GM12878 (cell line): ENCODE measurements around the gene POLD1. TPM values are rescaled to one million over a fixed set of nuclear protein-coding genes. Genes with fewer than 3 reads are reported as not detected.

Experiments used
- POLR2AphosphoS2 ChIP-seq: IDR thresholded peaks from 2 replicates; pipeline ENCODE4 v1.6.1; 2011; ENCODE audit warnings: low read depth, mild to moderate bottlenecking, low read length, improper control_type of control experiment, moderate library complexity
- polyA plus RNA-seq, 11 experiments: library from polyadenylated mRNA; depleted of rRNA in 4 of 11; unstranded in 6 of 11; stranded (reverse) in 5 of 11; fragments of >200 nt; fragmentation: Nextera tagmentation in 4 of 11; fragmentation: Illumina TruSeq in 1 of 11; extraction: Ambion mirVana in 4 of 11; extraction: Trizol in 1 of 11; gene quantifications; 1 replicate in 1 of 11; 2 replicates in 10 of 11; pipeline versions ENCODE4 v1.2.1 to v1.2.3, GENCODE V29; 2011 to 2016; ENCODE audit warnings: inconsistent platforms in 2 of 11, missing spikeins in 2 of 11, low read depth in 1 of 11
- total RNA-seq, 4 experiments: library from RNA; depleted of rRNA in 3 of 4; stranded (reverse); fragments of >200 nt in 3 of 4; fragmentation: Illumina TruSeq in 1 of 4; extraction: Trizol in 1 of 4; gene quantifications; 2 replicates each; pipeline versions ENCODE4 v1.2.1 to v1.2.3, GENCODE V29; 2013 to 2021
- TF ChIP-seq, protein P1 (sequence below): IDR thresholded peaks from 2 replicates; pipeline ENCODE4 v1.6.1; 2011; ENCODE audit warnings: low read depth, mild to moderate bottlenecking, low read length, moderate library complexity, borderline replicate concordance; ENCODE audit errors: extremely low read depth

The POLD1 gene
- total and polyA plus RNA-seq, 10 of the 15 experiments (the other 5 are each of a cell fraction or from before 2014, with no cell fraction given), result 0.76 to 165 (median 63.4) TPM

DNA sequence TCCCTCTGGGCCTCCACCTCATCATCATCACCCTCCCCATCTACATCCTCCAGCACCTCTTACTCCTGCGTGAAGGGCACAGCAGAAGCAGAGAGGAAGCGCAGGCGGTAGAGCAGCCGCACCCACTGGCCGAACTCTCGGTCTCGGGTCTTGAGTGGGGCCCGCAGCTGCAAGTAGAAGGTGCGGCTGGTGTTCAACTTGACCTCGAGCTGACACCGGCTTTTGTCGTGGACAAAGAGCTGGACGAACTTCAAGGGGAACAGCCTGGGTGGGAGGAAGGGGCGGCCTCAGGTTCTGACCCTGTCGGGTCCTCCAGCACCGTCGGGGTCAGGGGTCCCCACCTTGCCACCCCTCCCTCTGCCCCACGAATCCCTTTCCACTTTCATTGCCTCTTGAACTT, 83.4 kb downstream of the POLD1 start (continued):
- no peak for TF ChIP-seq POLR2AphosphoS2
- TF ChIP-seq, protein P1, sequence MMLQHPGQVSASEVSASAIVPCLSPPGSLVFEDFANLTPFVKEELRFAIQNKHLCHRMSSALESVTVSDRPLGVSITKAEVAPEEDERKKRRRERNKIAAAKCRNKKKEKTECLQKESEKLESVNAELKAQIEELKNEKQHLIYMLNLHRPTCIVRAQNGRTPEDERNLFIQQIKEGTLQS, result no peak
- TF ChIP-seq, all 136 proteins: peak for 0

Other genes with a start within 250 kb of the POLD1 start
Only the 7 nearest of the 12 such genes appear.
- 0.16 and 0.45 TPM in 2 replicates for gene KCNC3, start 55.0 kb upstream of the POLD1 start, total RNA-seq (2014; rRNA removed)
- gene KCNC3, start 55.0 kb upstream of the POLD1 start, total RNA-seq (2014; rRNA removed; fragmentation: Illumina TruSeq; extraction: Trizol), result 0.27 and 0.32 TPM in 2 replicates
- 2.4 and 3.8 TPM in 2 replicates for gene KCNC3, start 55.0 kb upstream of the POLD1 start, total RNA-seq (2021)
- gene KCNC3, start 55.0 kb upstream of the POLD1 start, polyA plus RNA-seq (2011; rRNA removed), result 0.24 and 0.43 TPM in 2 replicates
- gene KCNC3, start 55.0 kb upstream of the POLD1 start, polyA plus RNA-seq (2014; fragmentation: Illumina TruSeq; extraction: Trizol), result 1.1 and 1.5 TPM in 2 replicates
- not detected for gene KCNC3, start 55.0 kb upstream of the POLD1 start, polyA plus RNA-seq (2014; fragmentation: Nextera tagmentation; extraction: Ambion mirVana)
- gene KCNC3, start 55.0 kb upstream of the POLD1 start, polyA plus RNA-seq (2014; rRNA removed), result 1.9 and 2.5 TPM in 2 replicates
- under 1 TPM; 0.08 to 0.10 TPM for gene KCNC3, start 55.0 kb upstream of the POLD1 start, polyA plus RNA-seq (2016; fragmentation: Nextera tagmentation; extraction: Ambion mirVana)
- 20.1 and 20.6 TPM in 2 replicates for gene NAPSA, start 18.7 kb upstream of the POLD1 start, total RNA-seq (2014; rRNA removed)
- gene NAPSA, start 18.7 kb upstream of the POLD1 start, total RNA-seq (2014; rRNA removed; fragmentation: Illumina TruSeq; extraction: Trizol), result 12.3 and 14.5 TPM in 2 replicates
- 18.2 and 19.2 TPM in 2 replicates for gene NAPSA, start 18.7 kb upstream of the POLD1 start, total RNA-seq (2021)
- gene NAPSA, start 18.7 kb upstream of the POLD1 start, polyA plus RNA-seq (2011; rRNA removed), result 30.8 and 45.4 TPM in 2 replicates
- 13.8 and 15.3 TPM in 2 replicates for gene NAPSA, start 18.7 kb upstream of the POLD1 start, polyA plus RNA-seq (2014; fragmentation: Illumina TruSeq; extraction: Trizol)
- gene NAPSA, start 18.7 kb upstream of the POLD1 start, polyA plus RNA-seq (2014; fragmentation: Nextera tagmentation; extraction: Ambion mirVana), result 10 to 100 TPM in 1 of 2 experiments, 1 to 10 TPM in 1; 6.7 to 15.2 TPM
- 21.6 and 22.4 TPM in 2 replicates for gene NAPSA, start 18.7 kb upstream of the POLD1 start, polyA plus RNA-seq (2014; rRNA removed)
- 10 to 100 TPM; 17.0 to 17.2 TPM for gene NAPSA, start 18.7 kb upstream of the POLD1 start, polyA plus RNA-seq (2016; fragmentation: Nextera tagmentation; extraction: Ambion mirVana)
- 44.8 and 45.2 TPM in 2 replicates for gene NR1H2, start 7.9 kb upstream of the POLD1 start, total RNA-seq (2014; rRNA removed)
- 15.6 and 17.2 TPM in 2 replicates for gene NR1H2, start 7.9 kb upstream of the POLD1 start, total RNA-seq (2014; rRNA removed; fragmentation: Illumina TruSeq; extraction: Trizol)
- 43.3 and 44.5 TPM in 2 replicates for gene NR1H2, start 7.9 kb upstream of the POLD1 start, total RNA-seq (2021)
- gene NR1H2, start 7.9 kb upstream of the POLD1 start, polyA plus RNA-seq (2011; rRNA removed), result 12.3 and 26.9 TPM in 2 replicates
- 1.8 and 16.2 TPM in 2 replicates for gene NR1H2, start 7.9 kb upstream of the POLD1 start, polyA plus RNA-seq (2014; fragmentation: Illumina TruSeq; extraction: Trizol)
- gene NR1H2, start 7.9 kb upstream of the POLD1 start, polyA plus RNA-seq (2014; fragmentation: Nextera tagmentation; extraction: Ambion mirVana), result 1 to 10 TPM in 1 of 2 experiments, under 1 TPM in 1; 0.05 to 1.3 TPM
- 52.4 and 53.3 TPM in 2 replicates for gene NR1H2, start 7.9 kb upstream of the POLD1 start, polyA plus RNA-seq (2014; rRNA removed)
- gene NR1H2, start 7.9 kb upstream of the POLD1 start, polyA plus RNA-seq (2016; fragmentation: Nextera tagmentation; extraction: Ambion mirVana), result 10 to 100 TPM; 45.7 to 54.2 TPM
- 106 and 123 TPM in 2 replicates for gene SPIB, start 34.6 kb downstream of the POLD1 start, total RNA-seq (2014; rRNA removed)
- gene SPIB, start 34.6 kb downstream of the POLD1 start, total RNA-seq (2014; rRNA removed; fragmentation: Illumina TruSeq; extraction: Trizol), result 28.3 and 30.4 TPM in 2 replicates
- gene SPIB, start 34.6 kb downstream of the POLD1 start, total RNA-seq (2021), result 85.0 and 90.7 TPM in 2 replicates
- 22.6 and 58.4 TPM in 2 replicates for gene SPIB, start 34.6 kb downstream of the POLD1 start, polyA plus RNA-seq (2011; rRNA removed)
- 22.0 and 34.8 TPM in 2 replicates for gene SPIB, start 34.6 kb downstream of the POLD1 start, polyA plus RNA-seq (2014; fragmentation: Illumina TruSeq; extraction: Trizol)
- 10 to 100 TPM in 1 of 2 experiments, 1 to 10 TPM in 1; 3.5 to 14.0 TPM for gene SPIB, start 34.6 kb downstream of the POLD1 start, polyA plus RNA-seq (2014; fragmentation: Nextera tagmentation; extraction: Ambion mirVana)
- gene SPIB, start 34.6 kb downstream of the POLD1 start, polyA plus RNA-seq (2014; rRNA removed), result 89.3 and 90.4 TPM in 2 replicates
- 10 to 100 TPM; 53.6 to 60.2 TPM for gene SPIB, start 34.6 kb downstream of the POLD1 start, polyA plus RNA-seq (2016; fragmentation: Nextera tagmentation; extraction: Ambion mirVana)
- gene MYBPC2, start 48.5 kb downstream of the POLD1 start, total RNA-seq (2014; rRNA removed), result 0.49 and 0.51 TPM in 2 replicates
- gene MYBPC2, start 48.5 kb downstream of the POLD1 start, total RNA-seq (2014; rRNA removed; fragmentation: Illumina TruSeq; extraction: Trizol), result 0.37 and 0.67 TPM in 2 replicates
- gene MYBPC2, start 48.5 kb downstream of the POLD1 start, total RNA-seq (2021), result 0.90 and 1.4 TPM in 2 replicates
- 0.06 and 0.15 TPM in 2 replicates for gene MYBPC2, start 48.5 kb downstream of the POLD1 start, polyA plus RNA-seq (2011; rRNA removed)
- gene MYBPC2, start 48.5 kb downstream of the POLD1 start, polyA plus RNA-seq (2014; fragmentation: Illumina TruSeq; extraction: Trizol), result 0.56 and 0.73 TPM in 2 replicates
- gene MYBPC2, start 48.5 kb downstream of the POLD1 start, polyA plus RNA-seq (2014; fragmentation: Nextera tagmentation; extraction: Ambion mirVana), result under 1 TPM; 0.09 to 0.10 TPM
- gene MYBPC2, start 48.5 kb downstream of the POLD1 start, polyA plus RNA-seq (2014; rRNA removed), result 0.65 and 0.72 TPM in 2 replicates
- gene MYBPC2, start 48.5 kb downstream of the POLD1 start, polyA plus RNA-seq (2016; fragmentation: Nextera tagmentation; extraction: Ambion mirVana), result 1 to 10 TPM; 1.9 to 2.6 TPM
- 62.4 and 66.3 TPM in 2 replicates for gene EMC10, start 92.2 kb downstream of the POLD1 start, total RNA-seq (2014; rRNA removed)
- gene EMC10, start 92.2 kb downstream of the POLD1 start, total RNA-seq (2014; rRNA removed; fragmentation: Illumina TruSeq; extraction: Trizol), result 24.2 and 26.3 TPM in 2 replicates
- gene EMC10, start 92.2 kb downstream of the POLD1 start, total RNA-seq (2021), result 76.2 and 77.3 TPM in 2 replicates
- gene EMC10, start 92.2 kb downstream of the POLD1 start, polyA plus RNA-seq (2011; rRNA removed), result 13.8 and 22.4 TPM in 2 replicates
- gene EMC10, start 92.2 kb downstream of the POLD1 start, polyA plus RNA-seq (2014; fragmentation: Illumina TruSeq; extraction: Trizol), result 3.5 and 18.2 TPM in 2 replicates
- gene EMC10, start 92.2 kb downstream of the POLD1 start, polyA plus RNA-seq (2014; fragmentation: Nextera tagmentation; extraction: Ambion mirVana), result 1 to 10 TPM; 2.5 to 5.5 TPM
- gene EMC10, start 92.2 kb downstream of the POLD1 start, polyA plus RNA-seq (2014; rRNA removed), result 61.0 and 69.1 TPM in 2 replicates
- gene EMC10, start 92.2 kb downstream of the POLD1 start, polyA plus RNA-seq (2016; fragmentation: Nextera tagmentation; extraction: Ambion mirVana), result 1 to 10 TPM; 6.8 to 8.9 TPM
- gene GARIN5A, start 92.5 kb downstream of the POLD1 start, total RNA-seq (2014; rRNA removed), result 0.22 TPM in 1 of 2 replicates, not detected in the other
- not detected in 2 replicates for gene GARIN5A, start 92.5 kb downstream of the POLD1 start, total RNA-seq (2014; rRNA removed; fragmentation: Illumina TruSeq; extraction: Trizol)
- gene GARIN5A, start 92.5 kb downstream of the POLD1 start, total RNA-seq (2021), result 0.37 TPM in 1 of 2 replicates, not detected in the other
- 0.22 TPM in 1 of 2 replicates, not detected in the other for gene GARIN5A, start 92.5 kb downstream of the POLD1 start, polyA plus RNA-seq (2011; rRNA removed)
- gene GARIN5A, start 92.5 kb downstream of the POLD1 start, polyA plus RNA-seq (2014; fragmentation: Illumina TruSeq; extraction: Trizol), result not detected in 2 replicates
- under 1 TPM in 1 of 2 experiments, not detected in 1; 0.18 TPM for gene GARIN5A, start 92.5 kb downstream of the POLD1 start, polyA plus RNA-seq (2014; fragmentation: Nextera tagmentation; extraction: Ambion mirVana)
- gene GARIN5A, start 92.5 kb downstream of the POLD1 start, polyA plus RNA-seq (2014; rRNA removed), result 0.53 TPM in 1 of 2 replicates, not detected in the other
- gene GARIN5A, start 92.5 kb downstream of the POLD1 start, polyA plus RNA-seq (2016; fragmentation: Nextera tagmentation; extraction: Ambion mirVana), result 1 to 10 TPM in 1 of 2 experiments, under 1 TPM in 1; 0.25 to 1.2 TPM